ENCODE data around the gene PRRT4.

Gene PRRT4

GRCh38 chr7:128387216-128388144 lies 26.0 kb upstream of the PRRT4 start (continued):
- no peak for TF ChIP-seq ZNF521 (tag by site-specific recombination; IDR thresholded peaks at IDR 0.05)
- no peak for TF ChIP-seq ZNF202 (tag by site-specific recombination; IDR thresholded peaks at IDR 0.05; ENCODE audit: borderline replicate concordance)
- peak; percentile 68 for TF ChIP-seq FEZF1 (tag by site-specific recombination; IDR thresholded peaks at IDR 0.05)
- no peak for TF ChIP-seq ZNF23 (tag by site-specific recombination; IDR thresholded peaks at IDR 0.05; ENCODE audit: borderline replicate concordance)
- TF ChIP-seq ZNF423 (tag by site-specific recombination; IDR thresholded peaks at IDR 0.05), result no peak
- TF ChIP-seq YY2 (tag by site-specific recombination; IDR thresholded peaks at IDR 0.05), result no peak
- TF ChIP-seq PRDM2 (tag by site-specific recombination; IDR thresholded peaks at IDR 0.05; ENCODE audit: borderline replicate concordance), result no peak
- no peak for TF ChIP-seq ZNF394 (tag by site-specific recombination; IDR thresholded peaks at IDR 0.05; ENCODE audit: borderline replicate concordance)
- TF ChIP-seq ZNF114 (tag by site-specific recombination; IDR thresholded peaks at IDR 0.05), result no peak
- no peak for TF ChIP-seq ZNF580 (tag by site-specific recombination; IDR thresholded peaks at IDR 0.05)
- TF ChIP-seq KLF8 (tag by site-specific recombination; IDR thresholded peaks at IDR 0.05), result no peak
- TF ChIP-seq ZNF169 (tag by site-specific recombination; IDR thresholded peaks at IDR 0.05), result no peak
- TF ChIP-seq ZSCAN4 (tag by site-specific recombination; IDR thresholded peaks at IDR 0.05), result no peak

- CTCF ChIA-PET, result interaction anchor here (0.9 to 18.1 kb wide), 12 partner anchors 9 to 46 kb away, joined by 3 to 378 read pairs (median 6); partner anchors contain the start of gene RBM28
Measured at GRCh38 chr7:128385988-128386925, 24.8 kb upstream of the PRRT4 start.

More at GRCh38 chr7:128385988-128386925, 24.8 kb upstream of the PRRT4 start:
- Histone ChIP-seq H3K9me3 (ENCODE audit: control insufficient read depth, insufficient read depth, low read depth, low read length) (no peaks in the 10 kb centered on the region), H3K27ac (ENCODE audit: extremely low read depth, low read depth, low read length) (no peak overlapping the region), H3K36me3 (ENCODE audit: control insufficient read depth in 2 of 2, insufficient read depth in 1 of 2, low read length in 2 of 2) (no peaks in the 10 kb centered on the region), H3K4me1 (ENCODE audit: control insufficient read depth, insufficient read depth, low read length) (no peaks in the 10 kb centered on the region), H3K4me3 (ENCODE audit: low read depth, low read length) (no peak overlapping the region)
- POLR2A ChIA-PET, result interaction anchor here (0.6 kb wide), 1 partner anchor 42 kb away, joined by 3 read pairs; the partner anchor contains the start of gene RBM28
- no peak for TF ChIP-seq ZNF121 (tag by site-specific recombination; IDR thresholded peaks at IDR 0.05)
